Effector memory CD4-positive, alpha-beta T cell (primary cell): ENCODE measurements around the gene ABCB9.

ENCODE experiments used
- DNase-seq, 3 donors: peaks; one replicate each; pipeline ENCODE4 v3.0.0-alpha.2; 2020
- H3K27ac ChIP-seq: 2 replicates; pipeline ENCODE4 v1.7.0; 2013; ENCODE audit warnings: mild to moderate bottlenecking, low read length, moderate library complexity; ENCODE audit not compliant: insufficient read depth, poor library complexity, severe bottlenecking
- H3K27me3 ChIP-seq: replicated peaks from 2 replicates; pipeline ENCODE4 v1.7.0; 2013; ENCODE audit warnings: mild to moderate bottlenecking, low read length; ENCODE audit not compliant: insufficient read depth, control insufficient read depth, poor library complexity, severe bottlenecking
- H3K36me3 ChIP-seq: 2 replicates; pipeline ENCODE4 v1.7.0; 2013; ENCODE audit warnings: mild to moderate bottlenecking, low read length, moderate library complexity; ENCODE audit not compliant: control insufficient read depth, insufficient read depth
- H3K4me1 ChIP-seq: 2 replicates; pipeline ENCODE4 v1.7.0; 2013; ENCODE audit warnings: low read length, mild to moderate bottlenecking; ENCODE audit not compliant: control insufficient read depth, insufficient read depth, poor library complexity, severe bottlenecking
- H3K4me3 ChIP-seq: 2 replicates; pipeline ENCODE4 v1.7.0; 2013; ENCODE audit warnings: low read length, low read depth, mild to moderate bottlenecking; ENCODE audit not compliant: insufficient read depth, poor library complexity, severe bottlenecking
- H3K9me3 ChIP-seq: 2 replicates; pipeline ENCODE4 v1.7.0; 2013; ENCODE audit warnings: mild to moderate bottlenecking, low read length, moderate library complexity; ENCODE audit not compliant: control insufficient read depth

ABCB9 gene

GRCh38 chr12:123003257-123003656 lies 37.0 kb upstream of the ABCB9 start:
- Histone ChIP-seq H3K36me3 (peaks cover 15% of the 10 kb centered on the region), H3K9me3 (no peaks in the 10 kb centered on the region), H3K4me1 (no peaks in the 10 kb centered on the region), H3K4me3 (no peak overlapping the region), H3K27ac (no peak overlapping the region), H3K27me3 (no peaks in the 10 kb centered on the region)
- DNase-seq = no peak

GRCh38 chr12:123001464-123001863 lies 35.2 kb upstream of the ABCB9 start:
- H3K4me1 ChIP-seq = no peaks in the 10 kb centered on the region
- H3K36me3 ChIP-seq = peaks cover 16% of the 10 kb centered on the region
- no peak overlapping the region for H3K27ac ChIP-seq
- no peaks in the 10 kb centered on the region for H3K9me3 ChIP-seq
- no peak overlapping the region for H3K4me3 ChIP-seq
- H3K27me3 ChIP-seq = no peaks in the 10 kb centered on the region
- DNase-seq = no peak

- Histone ChIP-seq H3K36me3 (peaks cover 20% of the 10 kb centered on the region), H3K9me3 (no peaks in the 10 kb centered on the region), H3K27ac (no peak overlapping the region), H3K27me3 (no peaks in the 10 kb centered on the region), H3K4me3 (no peak overlapping the region), H3K4me1 (no peaks in the 10 kb centered on the region)
- no peak for DNase-seq
These were observed 34.3 kb upstream of the ABCB9 start for GRCh38 chr12:123000578-123000977.

GRCh38 chr12:122999986-123000420 lies 33.7 kb upstream of the ABCB9 start:
- H3K27ac ChIP-seq = no peak overlapping the region
- no peaks in the 10 kb centered on the region for H3K4me1 ChIP-seq
- peaks cover 19% of the 10 kb centered on the region for H3K36me3 ChIP-seq
- H3K27me3 ChIP-seq = no peaks in the 10 kb centered on the region
- no peak overlapping the region for H3K4me3 ChIP-seq
- DNase-seq = no peak
- no peaks in the 10 kb centered on the region for H3K9me3 ChIP-seq

- no peak overlapping the region for H3K27ac ChIP-seq
- H3K4me1 ChIP-seq = no peaks in the 10 kb centered on the region
- peaks cover 18% of the 10 kb centered on the region for H3K36me3 ChIP-seq
- no peak for DNase-seq
- H3K9me3 ChIP-seq = no peaks in the 10 kb centered on the region
- H3K4me3 ChIP-seq = no peak overlapping the region
- no peaks in the 10 kb centered on the region for H3K27me3 ChIP-seq
These were observed 33.1 kb upstream of the ABCB9 start for GRCh38 chr12:122999196-122999946.

GRCh38 chr12:122998316-122998715 lies 32.1 kb upstream of the ABCB9 start:
- no peak overlapping the region for H3K4me3 ChIP-seq
- no peak for DNase-seq
- no peaks in the 10 kb centered on the region for H3K27me3 ChIP-seq
- peaks cover 18% of the 10 kb centered on the region for H3K36me3 ChIP-seq
- H3K27ac ChIP-seq = no peak overlapping the region
- H3K4me1 ChIP-seq = no peaks in the 10 kb centered on the region
- H3K9me3 ChIP-seq = no peaks in the 10 kb centered on the region

GRCh38 chr12:122997343-122998250 lies 31.3 kb upstream of the ABCB9 start:
- Histone ChIP-seq H3K27me3 (no peaks in the 10 kb centered on the region), H3K4me3 (no peak overlapping the region), H3K27ac (no peak overlapping the region), H3K9me3 (no peaks in the 10 kb centered on the region), H3K36me3 (peaks cover 18% of the 10 kb centered on the region), H3K4me1 (no peaks in the 10 kb centered on the region)
- DNase-seq = no peak

GRCh38 chr12:122996621-122997342 lies 30.5 kb upstream of the ABCB9 start:
- peaks cover 18% of the 10 kb centered on the region for H3K36me3 ChIP-seq
- H3K4me3 ChIP-seq = no peak overlapping the region

GRCh38 chr12:122996188-122996601 lies 29.9 kb upstream of the ABCB9 start:
- no peak for DNase-seq
- Histone ChIP-seq H3K27me3 (no peaks in the 10 kb centered on the region), H3K4me3 (no peak overlapping the region), H3K36me3 (peaks cover 18% of the 10 kb centered on the region), H3K27ac (no peak overlapping the region), H3K9me3 (no peaks in the 10 kb centered on the region), H3K4me1 (no peaks in the 10 kb centered on the region)

More at GRCh38 chr12:122996621-122997342, 30.5 kb upstream of the ABCB9 start:
- no peaks in the 10 kb centered on the region for H3K27me3 ChIP-seq
- H3K4me1 ChIP-seq = no peaks in the 10 kb centered on the region
- DNase-seq = no peak
- no peak overlapping the region for H3K27ac ChIP-seq
- no peaks in the 10 kb centered on the region for H3K9me3 ChIP-seq
